Hepatocyte (in vitro differentiated cells): ENCODE measurements around the gene USP32.

ENCODE experiments used
- CTCF ChIP-seq: fragments of 200-600 bp; sonication (generic); IDR thresholded peaks from 2 replicates; pipeline ENCODE4 v1.5.1; 2016; ENCODE audit warnings: antibody characterized with exemption, mild to moderate bottlenecking; ENCODE audit not compliant: poor library complexity
- EZH2 ChIP-seq: fragments of 200-600 bp; sonication (generic); IDR thresholded peaks from 2 replicates; pipeline ENCODE4 v1.6.1; 2016; ENCODE audit warnings: antibody characterized with exemption, mild to moderate bottlenecking, borderline replicate concordance

- no peak for TF ChIP-seq CTCF
- no peak for TF ChIP-seq EZH2
These were observed 86.8 kb downstream of the USP32 start for GRCh38 chr17:60305141-60305540.
